Measurements from ENCODE around the gene BAZ2B. TPM values are rescaled to one million over a fixed set of nuclear protein-coding genes. Genes with fewer than 3 reads are reported as not detected.

Gene BAZ2B
- total and polyA plus RNA-seq, 2 donors (not counting 3 experiments of a cell fraction or from before 2014, with no cell fraction given), result 22.1 to 73.8 TPM

DNA sequence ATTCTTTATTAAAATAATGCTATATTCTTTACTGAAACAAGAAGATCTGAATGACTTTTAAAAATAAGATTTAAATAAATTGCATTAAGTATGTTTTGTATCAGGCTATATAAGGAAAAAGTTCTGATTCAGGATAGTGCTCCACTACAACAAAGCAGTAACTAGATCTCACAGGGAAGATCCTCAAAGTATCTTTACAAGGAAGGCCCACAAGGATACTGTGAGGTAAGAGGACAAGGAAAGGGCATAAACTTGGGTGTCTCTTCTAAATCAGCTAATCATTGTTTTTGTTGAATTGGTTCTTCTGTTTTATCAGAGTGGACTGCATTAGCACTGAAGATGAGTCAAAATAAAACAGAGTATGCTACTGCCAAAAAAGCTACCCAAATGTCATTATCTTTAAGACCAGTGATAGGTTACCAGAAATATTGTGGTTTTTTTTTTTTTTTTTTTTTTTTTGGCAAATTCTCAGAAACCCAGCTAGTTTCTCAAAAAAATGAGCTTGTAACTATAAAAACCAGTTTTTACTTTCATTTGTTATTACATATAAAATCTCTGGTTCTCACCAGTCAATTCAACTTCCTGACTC is 160.9 kb downstream of the BAZ2B start:
- no peaks in the 10 kb centered on the region for H3K9me3 ChIP-seq (replicated peaks; ENCODE audit: control insufficient read depth, insufficient read depth, low read length)
- BruUV-seq (replicated peaks), result no TSS peak
- H3K27me3 ChIP-seq (ENCODE audit: control insufficient read depth in 2 of 2, insufficient read depth in 2 of 2, low read length in 2 of 2), result no peaks in the 10 kb centered on the region
- CTCF ChIA-PET, result interaction anchor here (0.6 to 1.1 kb wide), 4 partner anchors 9 to 268 kb away, joined by 3 to 6 read pairs (median 3); no protein-coding TSS in a partner anchor
- no peak overlapping the region for H3K9ac ChIP-seq (replicated peaks; ENCODE audit: extremely low read depth, insufficient read depth, low read length)
- no peaks in the 10 kb centered on the region for H3K4me1 ChIP-seq (ENCODE audit: control insufficient read depth, extremely low read depth, insufficient read depth, low read length)
- DNase-seq (ENCODE audit: low read depth, low spot score) (no peak), FAIRE-seq (no peak)
- H2AFZ ChIP-seq (ENCODE audit: low read depth, low read length), result no peak overlapping the region
- H4K20me1 ChIP-seq (replicated peaks; ENCODE audit: control insufficient read depth, extremely low read depth, insufficient read depth, low read length), result no peaks in the 10 kb centered on the region
- POLR2A ChIA-PET, result no interaction called here
- H3K9me1 ChIP-seq (replicated peaks; ENCODE audit: control insufficient read depth, extremely low read depth, insufficient read depth, low read length), result no peaks in the 10 kb centered on the region
- no peak overlapping the region for H3K4me2 ChIP-seq (ENCODE audit: insufficient read depth, low read length)
- H3K36me3 ChIP-seq (ENCODE audit: control insufficient read depth in 2 of 2, extremely low read depth in 1 of 2, insufficient read depth in 2 of 2, low read length in 2 of 2), result peaks cover 0 to 2% of the 10 kb centered on the region in 2 experiments
- H3K27ac ChIP-seq (ENCODE audit: insufficient read depth, low read depth, low read length), result no peak overlapping the region
- no peaks in the 10 kb centered on the region for H3K79me2 ChIP-seq (ENCODE audit: control insufficient read depth, insufficient read depth, low read length)
- TF ChIP-seq, protein P1, sequence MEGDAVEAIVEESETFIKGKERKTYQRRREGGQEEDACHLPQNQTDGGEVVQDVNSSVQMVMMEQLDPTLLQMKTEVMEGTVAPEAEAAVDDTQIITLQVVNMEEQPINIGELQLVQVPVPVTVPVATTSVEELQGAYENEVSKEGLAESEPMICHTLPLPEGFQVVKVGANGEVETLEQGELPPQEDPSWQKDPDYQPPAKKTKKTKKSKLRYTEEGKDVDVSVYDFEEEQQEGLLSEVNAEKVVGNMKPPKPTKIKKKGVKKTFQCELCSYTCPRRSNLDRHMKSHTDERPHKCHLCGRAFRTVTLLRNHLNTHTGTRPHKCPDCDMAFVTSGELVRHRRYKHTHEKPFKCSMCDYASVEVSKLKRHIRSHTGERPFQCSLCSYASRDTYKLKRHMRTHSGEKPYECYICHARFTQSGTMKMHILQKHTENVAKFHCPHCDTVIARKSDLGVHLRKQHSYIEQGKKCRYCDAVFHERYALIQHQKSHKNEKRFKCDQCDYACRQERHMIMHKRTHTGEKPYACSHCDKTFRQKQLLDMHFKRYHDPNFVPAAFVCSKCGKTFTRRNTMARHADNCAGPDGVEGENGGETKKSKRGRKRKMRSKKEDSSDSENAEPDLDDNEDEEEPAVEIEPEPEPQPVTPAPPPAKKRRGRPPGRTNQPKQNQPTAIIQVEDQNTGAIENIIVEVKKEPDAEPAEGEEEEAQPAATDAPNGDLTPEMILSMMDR (IDR thresholded peaks at IDR 0.05; ENCODE audit: extremely low read depth in 1 of 2, insufficient read depth in 1 of 2, low read depth in 1 of 2, low read length in 2 of 2), result no peak
- TF ChIP-seq MYC (IDR thresholded peaks at IDR 0.05; ENCODE audit: low read depth, low read length), result no peak
- no peak for TF ChIP-seq EZH2 (IDR thresholded peaks at IDR 0.05; ENCODE audit: borderline replicate concordance, low read depth, low read length, severe bottlenecking)
- TF ChIP-seq GATA2 (IDR thresholded peaks at IDR 0.05; ENCODE audit: insufficient read depth, insufficient read length, low read depth, low read length), result no peak
- TF ChIP-seq JUN (IDR thresholded peaks at IDR 0.05; ENCODE audit: borderline replicate concordance, insufficient read depth, insufficient read length, low read depth), result no peak
- TF ChIP-seq, protein P2, sequence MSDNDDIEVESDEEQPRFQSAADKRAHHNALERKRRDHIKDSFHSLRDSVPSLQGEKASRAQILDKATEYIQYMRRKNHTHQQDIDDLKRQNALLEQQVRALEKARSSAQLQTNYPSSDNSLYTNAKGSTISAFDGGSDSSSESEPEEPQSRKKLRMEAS (IDR thresholded peaks at IDR 0.05; ENCODE audit: insufficient read depth, insufficient read length), result no peak
- TF ChIP-seq POLR2AphosphoS5 (IDR thresholded peaks at IDR 0.05; ENCODE audit: insufficient read depth, low read depth, low read length), result no peak
- no peak for TF ChIP-seq POLR2A (IDR thresholded peaks at IDR 0.05; ENCODE audit: low read depth, low read length)
- no peak for TF ChIP-seq FOS (IDR thresholded peaks at IDR 0.05; ENCODE audit: borderline replicate concordance, insufficient read depth, low read length)
- dilution Hi-C loops (cut with MboI; ENCODE audit: extremely low pct_ligation_motif_present, low sequenced_read_pairs) (no loop called here), intact Hi-C loops (cut with micrococcal nuclease) (no loop called here)
- H3K4me3 ChIP-seq (replicated peaks in 1 of 3; ENCODE audit: insufficient read depth in 1 of 3, low read depth in 1 of 3, low read length in 3 of 3), result no peak overlapping the region

Data from endothelial cell of umbilical vein (primary cell).